Mesothelial cell of epicardium (in vitro differentiated cells): ENCODE measurements around the gene FUT7. TPM values are rescaled to one million over a fixed set of nuclear protein-coding genes. Genes with fewer than 3 reads are reported as not detected.

Experiments
- DNase-seq, 2 experiments: peaks; one replicate each; pipeline ENCODE4 v3.0.0; 2021; ENCODE audit warnings: low spot score in 2 of 2; ENCODE audit not compliant: unreplicated experiment in 2 of 2
- H3K27ac Mint-ChIP-seq: 2 replicates; pipeline ENCODE4 v1.8.0; 2021; ENCODE audit warnings: mixed read lengths
- H3K27me3 Mint-ChIP-seq: 2 replicates; pipeline ENCODE4 v1.8.0; 2021; ENCODE audit warnings: low read depth, mixed read lengths
- H3K36me3 Mint-ChIP-seq: 2 replicates; pipeline ENCODE4 v1.8.0; 2021; ENCODE audit warnings: mixed read lengths
- H3K4me1 Mint-ChIP-seq: 2 replicates; pipeline ENCODE4 v1.8.0; 2021; ENCODE audit warnings: mixed read lengths
- H3K4me3 Mint-ChIP-seq: 2 replicates; pipeline ENCODE4 v1.8.0; 2021; ENCODE audit warnings: mild to moderate bottlenecking, moderate library complexity, mixed read lengths
- H3K9me3 Mint-ChIP-seq: 2 replicates; pipeline ENCODE4 v1.8.0; 2021; ENCODE audit warnings: mixed read lengths
- total RNA-seq: library from RNA; stranded (reverse); gene quantifications from 3 replicates; pipeline ENCODE4 v1.2.1, GENCODE V29; 2021
- TF ChIP-seq, protein P1 (sequence below): fragments of 200-600 bp; sonication (generic); IDR thresholded peaks from one replicate; pipeline ENCODE4 v1.5.0; 2021; ENCODE audit warnings: antibody characterized with exemption; ENCODE audit not compliant: unreplicated experiment

Gene FUT7
- total RNA-seq, 1 donor from 2014 or later = 0.13 TPM

DNA sequence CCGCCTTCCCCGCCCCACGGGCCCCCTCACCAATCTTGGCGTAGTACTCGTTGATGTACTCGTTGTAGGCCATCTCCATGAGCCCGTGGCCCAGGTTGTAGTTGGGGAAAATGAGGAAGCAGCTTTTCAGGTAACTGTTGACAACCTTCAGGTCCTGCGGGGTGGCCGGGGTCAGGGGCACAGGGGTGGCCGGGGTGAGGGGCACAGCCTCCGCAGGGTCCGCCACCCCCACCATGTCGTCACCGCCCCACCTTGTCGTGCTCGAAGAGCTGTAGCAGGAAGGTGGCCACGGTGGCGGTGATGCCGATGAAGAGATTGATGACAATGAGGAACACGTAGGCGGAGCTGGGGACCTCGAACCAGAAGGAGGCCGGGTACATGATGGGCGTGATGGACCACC is 20.7 kb downstream of the FUT7 start:
- H3K4me1 Mint-ChIP-seq = no peaks in the 10 kb centered on the region
- no peaks in the 10 kb centered on the region for H3K9me3 Mint-ChIP-seq
- no peak overlapping the region for H3K27ac Mint-ChIP-seq
- H3K27me3 Mint-ChIP-seq = no peaks in the 10 kb centered on the region
- no peak for DNase-seq
- H3K36me3 Mint-ChIP-seq = peaks cover 11% of the 10 kb centered on the region
- no peak overlapping the region for H3K4me3 Mint-ChIP-seq
- TF ChIP-seq, protein P1, sequence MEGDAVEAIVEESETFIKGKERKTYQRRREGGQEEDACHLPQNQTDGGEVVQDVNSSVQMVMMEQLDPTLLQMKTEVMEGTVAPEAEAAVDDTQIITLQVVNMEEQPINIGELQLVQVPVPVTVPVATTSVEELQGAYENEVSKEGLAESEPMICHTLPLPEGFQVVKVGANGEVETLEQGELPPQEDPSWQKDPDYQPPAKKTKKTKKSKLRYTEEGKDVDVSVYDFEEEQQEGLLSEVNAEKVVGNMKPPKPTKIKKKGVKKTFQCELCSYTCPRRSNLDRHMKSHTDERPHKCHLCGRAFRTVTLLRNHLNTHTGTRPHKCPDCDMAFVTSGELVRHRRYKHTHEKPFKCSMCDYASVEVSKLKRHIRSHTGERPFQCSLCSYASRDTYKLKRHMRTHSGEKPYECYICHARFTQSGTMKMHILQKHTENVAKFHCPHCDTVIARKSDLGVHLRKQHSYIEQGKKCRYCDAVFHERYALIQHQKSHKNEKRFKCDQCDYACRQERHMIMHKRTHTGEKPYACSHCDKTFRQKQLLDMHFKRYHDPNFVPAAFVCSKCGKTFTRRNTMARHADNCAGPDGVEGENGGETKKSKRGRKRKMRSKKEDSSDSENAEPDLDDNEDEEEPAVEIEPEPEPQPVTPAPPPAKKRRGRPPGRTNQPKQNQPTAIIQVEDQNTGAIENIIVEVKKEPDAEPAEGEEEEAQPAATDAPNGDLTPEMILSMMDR = no peak

DNA sequence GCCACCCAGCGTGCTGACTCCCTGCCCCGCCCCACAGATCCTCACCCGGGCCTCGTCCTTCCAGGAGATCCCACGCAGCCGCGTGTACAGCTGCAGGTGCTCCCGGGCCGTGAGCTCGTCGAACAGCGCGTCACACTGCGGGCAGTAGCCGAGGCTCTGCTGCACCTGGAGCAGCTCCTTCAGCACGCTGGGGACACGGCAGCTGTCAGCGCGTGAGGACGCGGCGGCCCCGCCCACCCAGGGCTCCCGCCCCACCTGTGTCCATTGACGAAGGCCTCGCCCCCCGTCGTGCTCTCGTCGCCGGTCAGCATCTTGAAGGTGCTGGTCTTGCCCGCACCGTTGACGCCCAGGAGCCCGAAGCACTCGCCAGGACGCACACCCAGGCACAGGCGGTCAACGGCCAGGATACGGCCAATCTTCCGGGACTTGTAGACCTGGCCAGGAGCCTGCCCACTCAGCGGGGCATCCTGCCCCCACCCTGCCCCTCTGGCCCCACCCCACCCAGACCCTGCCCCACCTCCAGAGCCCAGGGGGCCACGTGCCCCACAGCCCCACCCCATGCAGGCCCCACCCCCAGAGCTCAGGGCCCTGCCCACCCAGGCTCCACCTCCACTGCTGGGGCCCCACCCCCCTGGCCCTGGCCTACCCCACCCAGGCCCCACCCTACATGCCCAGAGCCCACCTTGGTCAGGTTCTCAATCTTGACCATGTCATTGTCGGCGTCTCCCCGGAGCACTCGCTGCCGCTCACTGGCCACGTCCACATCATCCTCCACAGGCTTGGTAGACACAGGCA is 21.8 kb downstream of the FUT7 start:
- H3K27me3 Mint-ChIP-seq = no peaks in the 10 kb centered on the region
- no peaks in the 10 kb centered on the region for H3K9me3 Mint-ChIP-seq
- peaks cover 9% of the 10 kb centered on the region for H3K36me3 Mint-ChIP-seq
- H3K4me3 Mint-ChIP-seq = no peak overlapping the region
- no peaks in the 10 kb centered on the region for H3K4me1 Mint-ChIP-seq
- no peak for DNase-seq
- no peak overlapping the region for H3K27ac Mint-ChIP-seq
- TF ChIP-seq, protein P1 = no peak

DNA sequence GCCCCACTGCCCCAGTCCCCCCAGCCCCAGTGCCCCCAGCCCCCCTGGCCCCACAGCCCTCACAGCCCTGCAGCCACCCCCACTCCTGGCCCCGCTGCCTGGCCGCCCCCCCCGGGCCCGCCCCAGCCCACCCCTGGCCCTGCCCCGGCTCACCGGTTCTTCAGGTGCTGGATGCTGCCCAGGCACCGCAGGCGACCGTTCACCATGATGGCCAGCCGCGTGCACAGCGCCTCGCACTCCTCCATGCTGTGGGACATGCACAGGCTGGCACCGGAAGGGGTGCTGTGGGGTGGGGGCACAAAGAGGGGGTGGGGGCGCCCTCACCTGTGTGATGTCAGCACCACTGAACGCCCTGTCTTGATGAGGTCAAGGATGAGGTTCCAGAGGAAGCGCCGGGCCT is 22.7 kb downstream of the FUT7 start:
- H3K4me1 Mint-ChIP-seq = no peaks in the 10 kb centered on the region
- H3K27me3 Mint-ChIP-seq = no peaks in the 10 kb centered on the region
- H3K27ac Mint-ChIP-seq = no peak overlapping the region

DNA sequence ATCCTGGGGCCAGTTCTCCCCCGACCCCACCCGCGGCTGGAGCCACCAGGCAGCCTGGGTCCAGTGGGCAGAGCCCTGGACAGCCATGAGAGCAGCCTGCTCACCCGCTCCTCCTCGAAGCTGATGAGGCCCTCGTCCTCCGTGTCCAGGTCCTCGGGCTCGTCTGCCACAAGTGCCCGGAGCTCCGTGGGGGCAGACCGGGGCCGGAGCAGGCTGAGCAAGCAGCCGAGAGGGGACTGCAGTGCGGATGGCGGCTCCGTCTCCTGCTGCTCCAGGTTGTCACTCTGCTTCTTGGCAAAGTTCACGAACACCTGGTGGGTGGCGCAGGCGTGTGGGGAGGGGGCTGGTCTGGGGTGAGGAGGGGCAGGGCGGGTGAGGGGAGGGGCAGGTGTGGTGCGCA is 23.6 kb downstream of the FUT7 start:
- TF ChIP-seq, protein P1 = no peak
- DNase-seq = no peak
- no peak overlapping the region for H3K27ac Mint-ChIP-seq
- H3K27me3 Mint-ChIP-seq = no peaks in the 10 kb centered on the region
- no peaks in the 10 kb centered on the region for H3K4me1 Mint-ChIP-seq
- H3K9me3 Mint-ChIP-seq = peaks cover 5% of the 10 kb centered on the region
- H3K36me3 Mint-ChIP-seq = peaks cover 6% of the 10 kb centered on the region
- H3K4me3 Mint-ChIP-seq = no peak overlapping the region

More for the DNA sequence above, 22.7 kb downstream of the FUT7 start:
- TF ChIP-seq, protein P1 = no peak
- Mint-ChIP-seq H3K36me3 (peaks cover 6% of the 10 kb centered on the region), H3K4me3 (no peak overlapping the region), H3K9me3 (peaks cover 5% of the 10 kb centered on the region)
- DNase-seq = no peak

DNA sequence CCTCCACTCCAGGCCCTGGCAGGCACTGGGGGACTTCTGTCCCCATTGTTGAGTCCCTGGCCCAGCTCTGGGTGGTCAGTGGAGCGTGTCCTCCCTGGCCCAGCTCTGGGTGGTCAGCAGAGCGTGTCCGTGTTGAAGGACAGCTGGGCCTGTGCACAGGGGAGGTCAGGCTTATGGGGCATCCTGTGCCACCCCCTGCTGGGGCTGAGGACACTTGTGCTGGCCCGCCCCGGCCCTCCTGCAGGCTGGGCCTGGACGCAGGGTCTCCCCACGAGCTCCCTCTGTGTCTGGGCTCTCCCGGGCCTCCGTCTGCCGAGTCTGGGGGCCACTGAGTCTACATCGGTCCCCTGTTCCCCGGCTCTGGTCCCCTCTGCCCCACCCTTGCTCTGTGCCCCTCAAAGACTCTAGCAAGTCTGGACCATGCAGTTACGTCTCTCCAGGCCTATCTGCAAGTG is 24.0 kb downstream of the FUT7 start:
- TF ChIP-seq, protein P1 = no peak
- H3K27ac Mint-ChIP-seq = no peak overlapping the region
- peaks cover 5% of the 10 kb centered on the region for H3K9me3 Mint-ChIP-seq
- no peaks in the 10 kb centered on the region for H3K4me1 Mint-ChIP-seq
- DNase-seq = no peak
- H3K36me3 Mint-ChIP-seq = peaks cover 6% of the 10 kb centered on the region
- H3K4me3 Mint-ChIP-seq = no peak overlapping the region
- H3K27me3 Mint-ChIP-seq = no peaks in the 10 kb centered on the region
